HEK293 (cell line): ENCODE measurements around the gene THRSP.

ENCODE experiments used
- CTCF ChIA-PET: fragments of 350-600 bp; formaldehyde crosslinking; extraction: SDS; loops from one replicate; lab custom pipeline; 2021; ENCODE audit warnings: antibody characterized with exemption; lab: Yijun Ruan, JAX
- POLR2A ChIA-PET: fragments of 300-600 bp; formaldehyde crosslinking; extraction: SDS; loops from one replicate; lab custom pipeline; 2020; ENCODE audit warnings: antibody characterized with exemption, inconsistent platforms; lab: Yijun Ruan, JAX
- H3K27ac ChIP-seq: fragments of 200-500 bp; sonication (Bioruptor generic); 2 replicates; pipeline ENCODE4 v1.5.1; 2014; ENCODE audit warnings: low read depth, low read length, control low read depth, inconsistent platforms; ENCODE audit errors: extremely low read depth
- H3K36me3 ChIP-seq, 2 experiments: fragments of 200-500 bp in 1 of 2; sonication (Bioruptor generic) in 1 of 2; 1 replicate in 1 of 2; 2 replicates in 1 of 2; pipeline ENCODE4 v1.5.1; 2014 to 2017; ENCODE audit warnings: inconsistent platforms in 2 of 2, low read length in 2 of 2; ENCODE audit not compliant: control insufficient read depth in 2 of 2, insufficient read depth in 1 of 2
- H3K4me1 ChIP-seq: fragments of 200-500 bp; sonication (Bioruptor generic); 2 replicates; pipeline ENCODE4 v1.5.1; 2014; ENCODE audit warnings: mild to moderate bottlenecking, low read length, inconsistent platforms; ENCODE audit not compliant: control insufficient read depth, insufficient read depth
- H3K4me3 ChIP-seq: 2 replicates; pipeline ENCODE4 v1.5.1; 2011; ENCODE audit warnings: low read depth, mild to moderate bottlenecking, control low read depth, low read length, moderate library complexity
- H3K9me3 ChIP-seq: fragments of 200-500 bp; sonication (Bioruptor generic); 2 replicates; pipeline ENCODE4 v1.5.1; 2014; ENCODE audit warnings: low read depth, low read length, inconsistent platforms; ENCODE audit not compliant: control insufficient read depth, insufficient read depth
- CTCF ChIP-seq: fragments of 450-650 bp; formaldehyde crosslinking; IDR thresholded peaks from 2 replicates; pipeline ENCODE4 v1.5.1; 2016; ENCODE audit warnings: missing biosample characterization, missing genetic modification characterization
- GLIS1 ChIP-seq: fragments of 450-650 bp; formaldehyde crosslinking; IDR thresholded peaks from 2 replicates; pipeline ENCODE4 v1.5.1; 2016; ENCODE audit warnings: missing biosample characterization, missing genetic modification characterization
- GLIS2 ChIP-seq: fragments of 450-650 bp; formaldehyde crosslinking; IDR thresholded peaks from 2 replicates; pipeline ENCODE4 v1.5.1; 2016; ENCODE audit warnings: missing biosample characterization, missing genetic modification characterization
- SCRT1 ChIP-seq: fragments of 450-650 bp; formaldehyde crosslinking; IDR thresholded peaks from 2 replicates; pipeline ENCODE4 v1.5.1; 2016; ENCODE audit warnings: missing biosample characterization, missing genetic modification characterization, borderline replicate concordance
- SP7 ChIP-seq: fragments of 450-650 bp; formaldehyde crosslinking; IDR thresholded peaks from 2 replicates; pipeline ENCODE4 v1.5.1; 2016; ENCODE audit warnings: missing biosample characterization, missing genetic modification characterization
- ZBTB17 ChIP-seq: fragments of 450-650 bp; formaldehyde crosslinking; IDR thresholded peaks from 2 replicates; pipeline ENCODE4 v1.5.1; 2016; ENCODE audit warnings: missing biosample characterization, missing genetic modification characterization
- ZFP41 ChIP-seq: fragments of 450-650 bp; formaldehyde crosslinking; IDR thresholded peaks from 2 replicates; pipeline ENCODE4 v1.5.1; 2016; ENCODE audit warnings: missing biosample characterization, missing genetic modification characterization, borderline replicate concordance
- ZNF2 ChIP-seq: fragments of 450-650 bp; formaldehyde crosslinking; IDR thresholded peaks from 2 replicates; pipeline ENCODE4 v1.5.1; 2016; ENCODE audit warnings: missing biosample characterization, missing genetic modification characterization
- ZNF239 ChIP-seq: fragments of 450-650 bp; formaldehyde crosslinking; IDR thresholded peaks from 2 replicates; pipeline ENCODE4 v1.5.1; 2016; ENCODE audit warnings: missing biosample characterization, missing genetic modification characterization
- ZNF248 ChIP-seq: fragments of 450-650 bp; formaldehyde crosslinking; IDR thresholded peaks from 2 replicates; pipeline ENCODE4 v1.5.1; 2017; ENCODE audit warnings: missing biosample characterization, missing genetic modification characterization
- ZNF335 ChIP-seq: fragments of 450-650 bp; formaldehyde crosslinking; conservative IDR thresholded peaks from 2 replicates; pipeline ENCODE4 v1.5.1; 2016; ENCODE audit warnings: missing biosample characterization, missing genetic modification characterization
- ZNF501 ChIP-seq: fragments of 450-650 bp; formaldehyde crosslinking; IDR thresholded peaks from 2 replicates; pipeline ENCODE4 v1.5.1; 2016; ENCODE audit warnings: missing biosample characterization, missing genetic modification characterization
- ZNF600 ChIP-seq: fragments of 450-650 bp; formaldehyde crosslinking; IDR thresholded peaks from 2 replicates; pipeline ENCODE4 v1.5.1; 2016; ENCODE audit warnings: missing biosample characterization, missing genetic modification characterization
- ZNF629 ChIP-seq: fragments of 450-650 bp; formaldehyde crosslinking; IDR thresholded peaks from 2 replicates; pipeline ENCODE4 v1.5.1; 2017; ENCODE audit warnings: missing biosample characterization, missing genetic modification characterization
- ZNF660 ChIP-seq: fragments of 450-650 bp; IDR thresholded peaks from 2 replicates; pipeline ENCODE4 v1.5.1; 2018; ENCODE audit warnings: missing biosample characterization, mild to moderate bottlenecking, missing genetic modification characterization
- ZNF792 ChIP-seq: fragments of 450-650 bp; formaldehyde crosslinking; IDR thresholded peaks from 2 replicates; pipeline ENCODE4 v1.5.1; 2016; ENCODE audit warnings: missing biosample characterization, missing genetic modification characterization
- TF ChIP-seq, protein P1 (sequence below): fragments of 450-650 bp; IDR thresholded peaks from 2 replicates; pipeline ENCODE4 v1.5.1; 2018; ENCODE audit warnings: missing biosample characterization, missing genetic modification characterization
- TF ChIP-seq, protein P2 (sequence below): fragments of 450-650 bp; formaldehyde crosslinking; IDR thresholded peaks from 2 replicates; pipeline ENCODE4 v1.5.1; 2016; ENCODE audit warnings: missing biosample characterization, missing genetic modification characterization
- TF ChIP-seq, protein P3 (sequence below): fragments of 450-650 bp; formaldehyde crosslinking; IDR thresholded peaks from 2 replicates; pipeline ENCODE4 v1.5.1; 2017; ENCODE audit warnings: missing biosample characterization, missing genetic modification characterization
- TF ChIP-seq, protein P4 (sequence below): fragments of 450-650 bp; formaldehyde crosslinking; IDR thresholded peaks from 2 replicates; pipeline ENCODE4 v1.5.1; 2016; ENCODE audit warnings: missing biosample characterization, missing genetic modification characterization
- TF ChIP-seq, protein P5 (sequence below): fragments of 450-650 bp; IDR thresholded peaks from 2 replicates; pipeline ENCODE4 v1.5.1; 2018; ENCODE audit warnings: missing biosample characterization, mild to moderate bottlenecking, missing genetic modification characterization

Gene THRSP

DNA sequence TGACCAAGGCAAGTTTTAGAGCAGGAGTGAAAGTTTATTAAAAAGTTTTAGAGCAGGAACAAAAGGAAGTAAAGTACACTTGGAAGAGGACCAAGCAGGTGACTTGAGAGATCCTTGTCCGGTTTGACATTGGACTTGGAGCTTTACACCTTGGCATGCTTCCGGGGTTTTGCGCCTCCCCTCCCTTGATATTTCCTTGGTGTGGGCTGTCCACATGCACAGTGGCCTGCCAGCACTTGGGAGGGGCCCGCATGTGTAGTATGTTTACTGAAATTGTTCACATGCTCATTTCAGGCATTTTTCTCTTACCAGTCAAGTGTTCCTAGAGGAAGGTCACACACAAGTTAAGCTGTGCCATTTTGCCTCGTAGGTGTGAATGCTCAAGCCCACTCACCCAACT is 19.0 kb upstream of the THRSP start:
- no peaks in the 10 kb centered on the region for H3K9me3 ChIP-seq
- no peak overlapping the region for H3K27ac ChIP-seq
- TF ChIP-seq, protein P1, sequence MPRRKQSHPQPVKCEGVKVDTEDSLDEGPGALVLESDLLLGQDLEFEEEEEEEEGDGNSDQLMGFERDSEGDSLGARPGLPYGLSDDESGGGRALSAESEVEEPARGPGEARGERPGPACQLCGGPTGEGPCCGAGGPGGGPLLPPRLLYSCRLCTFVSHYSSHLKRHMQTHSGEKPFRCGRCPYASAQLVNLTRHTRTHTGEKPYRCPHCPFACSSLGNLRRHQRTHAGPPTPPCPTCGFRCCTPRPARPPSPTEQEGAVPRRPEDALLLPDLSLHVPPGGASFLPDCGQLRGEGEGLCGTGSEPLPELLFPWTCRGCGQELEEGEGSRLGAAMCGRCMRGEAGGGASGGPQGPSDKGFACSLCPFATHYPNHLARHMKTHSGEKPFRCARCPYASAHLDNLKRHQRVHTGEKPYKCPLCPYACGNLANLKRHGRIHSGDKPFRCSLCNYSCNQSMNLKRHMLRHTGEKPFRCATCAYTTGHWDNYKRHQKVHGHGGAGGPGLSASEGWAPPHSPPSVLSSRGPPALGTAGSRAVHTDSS (tag by site-specific recombination): no peak
- ChIA-PET CTCF (interaction anchor here (0.6 to 2.6 kb wide), 9 partner anchors 8 to 268 kb away, joined by 3 to 17 read pairs (median 7); partner anchors contain the start of genes INTS4 and THRSP), POLR2A (no interaction called here)
- H3K4me3 ChIP-seq: no peak overlapping the region
- no peaks in the 10 kb centered on the region for H3K36me3 ChIP-seq
- H3K4me1 ChIP-seq: no peaks in the 10 kb centered on the region

DNA sequence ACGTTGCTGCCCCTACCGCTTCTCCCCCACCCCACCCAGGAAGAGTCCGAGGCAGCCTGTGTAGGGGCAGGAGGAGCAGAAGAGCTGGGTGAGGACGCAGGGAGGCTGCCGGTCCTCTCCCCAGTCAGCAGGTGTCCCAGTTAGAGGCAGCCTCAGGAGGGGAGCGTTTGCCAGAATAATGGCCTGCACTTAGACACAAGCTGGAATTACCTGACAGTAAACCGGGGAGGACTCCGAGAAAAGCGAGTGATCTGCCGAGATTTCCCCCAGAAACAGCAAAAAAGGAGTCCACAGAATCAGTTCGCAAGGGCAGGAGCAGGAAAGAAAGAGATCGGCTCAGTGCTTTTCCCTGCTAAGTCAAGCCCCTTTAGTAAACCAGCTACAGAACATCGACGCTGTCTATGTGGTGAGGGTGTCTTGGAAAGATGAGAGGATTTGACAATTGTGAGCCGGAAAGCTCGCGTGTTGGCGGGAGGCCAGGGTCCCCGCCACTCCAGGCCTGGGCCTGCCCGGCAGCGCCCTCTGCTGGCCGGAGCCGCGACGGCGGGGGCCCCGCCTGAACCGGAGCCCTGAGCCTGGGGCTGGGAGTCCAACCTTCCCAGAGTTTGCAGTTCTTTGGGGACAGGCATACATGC is 17.7 kb upstream of the THRSP start:
- CTCF ChIA-PET: interaction anchor here (0.6 to 2.6 kb wide), 30 partner anchors 8 to 540 kb away, joined by 3 to 17 read pairs (median 4); partner anchors contain the start of genes INTS4, NDUFC2 and THRSP
- no peaks in the 10 kb centered on the region for H3K4me1 ChIP-seq
- H3K4me3 ChIP-seq: no peak overlapping the region
- POLR2A ChIA-PET: interaction anchor here (2.2 kb wide), 1 partner anchor 51 kb away, joined by 7 read pairs; the partner anchor contains the start of gene INTS4
- H3K36me3 ChIP-seq: no peaks in the 10 kb centered on the region
- H3K27ac ChIP-seq: no peak overlapping the region
- H3K9me3 ChIP-seq: no peaks in the 10 kb centered on the region
- peak; percentile 60 for TF ChIP-seq ZNF335 (tag by site-specific recombination)
- peak; percentile 71; the same call in 1 of the 2 replicates for TF ChIP-seq ZNF2 (tag by site-specific recombination)
- TF ChIP-seq, protein P2, sequence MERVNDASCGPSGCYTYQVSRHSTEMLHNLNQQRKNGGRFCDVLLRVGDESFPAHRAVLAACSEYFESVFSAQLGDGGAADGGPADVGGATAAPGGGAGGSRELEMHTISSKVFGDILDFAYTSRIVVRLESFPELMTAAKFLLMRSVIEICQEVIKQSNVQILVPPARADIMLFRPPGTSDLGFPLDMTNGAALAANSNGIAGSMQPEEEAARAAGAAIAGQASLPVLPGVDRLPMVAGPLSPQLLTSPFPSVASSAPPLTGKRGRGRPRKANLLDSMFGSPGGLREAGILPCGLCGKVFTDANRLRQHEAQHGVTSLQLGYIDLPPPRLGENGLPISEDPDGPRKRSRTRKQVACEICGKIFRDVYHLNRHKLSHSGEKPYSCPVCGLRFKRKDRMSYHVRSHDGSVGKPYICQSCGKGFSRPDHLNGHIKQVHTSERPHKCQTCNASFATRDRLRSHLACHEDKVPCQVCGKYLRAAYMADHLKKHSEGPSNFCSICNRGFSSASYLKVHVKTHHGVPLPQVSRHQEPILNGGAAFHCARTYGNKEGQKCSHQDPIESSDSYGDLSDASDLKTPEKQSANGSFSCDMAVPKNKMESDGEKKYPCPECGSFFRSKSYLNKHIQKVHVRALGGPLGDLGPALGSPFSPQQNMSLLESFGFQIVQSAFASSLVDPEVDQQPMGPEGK (tag by site-specific recombination): peak; percentile 79
- TF ChIP-seq CTCF: peak; percentile 84
- TF ChIP-seq GLIS2 (tag by site-specific recombination): 0 out of 2 replicates have a peak, but pooled peaks have one; percentile 20
- TF ChIP-seq, protein P3, sequence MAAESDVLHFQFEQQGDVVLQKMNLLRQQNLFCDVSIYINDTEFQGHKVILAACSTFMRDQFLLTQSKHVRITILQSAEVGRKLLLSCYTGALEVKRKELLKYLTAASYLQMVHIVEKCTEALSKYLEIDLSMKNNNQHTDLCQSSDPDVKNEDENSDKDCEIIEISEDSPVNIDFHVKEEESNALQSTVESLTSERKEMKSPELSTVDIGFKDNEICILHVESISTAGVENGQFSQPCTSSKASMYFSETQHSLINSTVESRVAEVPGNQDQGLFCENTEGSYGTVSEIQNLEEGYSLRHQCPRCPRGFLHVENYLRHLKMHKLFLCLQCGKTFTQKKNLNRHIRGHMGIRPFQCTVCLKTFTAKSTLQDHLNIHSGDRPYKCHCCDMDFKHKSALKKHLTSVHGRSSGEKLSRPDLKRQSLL (tag by site-specific recombination): no peak
- TF ChIP-seq ZNF600: peak; percentile 68; the same call in 1 of the 2 replicates
- 0 out of 2 replicates have a peak, but pooled peaks have one; percentile 19 for TF ChIP-seq ZNF629 (tag by site-specific recombination)
- TF ChIP-seq, protein P4, sequence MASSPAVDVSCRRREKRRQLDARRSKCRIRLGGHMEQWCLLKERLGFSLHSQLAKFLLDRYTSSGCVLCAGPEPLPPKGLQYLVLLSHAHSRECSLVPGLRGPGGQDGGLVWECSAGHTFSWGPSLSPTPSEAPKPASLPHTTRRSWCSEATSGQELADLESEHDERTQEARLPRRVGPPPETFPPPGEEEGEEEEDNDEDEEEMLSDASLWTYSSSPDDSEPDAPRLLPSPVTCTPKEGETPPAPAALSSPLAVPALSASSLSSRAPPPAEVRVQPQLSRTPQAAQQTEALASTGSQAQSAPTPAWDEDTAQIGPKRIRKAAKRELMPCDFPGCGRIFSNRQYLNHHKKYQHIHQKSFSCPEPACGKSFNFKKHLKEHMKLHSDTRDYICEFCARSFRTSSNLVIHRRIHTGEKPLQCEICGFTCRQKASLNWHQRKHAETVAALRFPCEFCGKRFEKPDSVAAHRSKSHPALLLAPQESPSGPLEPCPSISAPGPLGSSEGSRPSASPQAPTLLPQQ (tag by site-specific recombination): peak; percentile 60; the same call in 1 of the 2 replicates
- TF ChIP-seq, protein P1 (tag by site-specific recombination): no peak
- TF ChIP-seq ZNF660 (tag by site-specific recombination): peak; percentile 22; the same call in 1 of the 2 replicates
- TF ChIP-seq GLIS1 (tag by site-specific recombination): no peak; the same call in 1 of the 2 replicates
- TF ChIP-seq ZNF248 (tag by site-specific recombination): no peak
- no peak for TF ChIP-seq ZFP41 (tag by site-specific recombination)
- TF ChIP-seq SCRT1 (tag by site-specific recombination): no peak
- TF ChIP-seq ZBTB17 (tag by site-specific recombination): peak; percentile 75; the same call in 1 of the 2 replicates
- TF ChIP-seq ZNF501 (tag by site-specific recombination): peak; percentile 46; the same call in 1 of the 2 replicates
- 0 out of 2 replicates have a peak, but pooled peaks have one; percentile 27 for TF ChIP-seq SP7
- TF ChIP-seq ZNF239 (tag by site-specific recombination): no peak
- no peak for TF ChIP-seq ZNF792 (tag by site-specific recombination)
- TF ChIP-seq, protein P5, sequence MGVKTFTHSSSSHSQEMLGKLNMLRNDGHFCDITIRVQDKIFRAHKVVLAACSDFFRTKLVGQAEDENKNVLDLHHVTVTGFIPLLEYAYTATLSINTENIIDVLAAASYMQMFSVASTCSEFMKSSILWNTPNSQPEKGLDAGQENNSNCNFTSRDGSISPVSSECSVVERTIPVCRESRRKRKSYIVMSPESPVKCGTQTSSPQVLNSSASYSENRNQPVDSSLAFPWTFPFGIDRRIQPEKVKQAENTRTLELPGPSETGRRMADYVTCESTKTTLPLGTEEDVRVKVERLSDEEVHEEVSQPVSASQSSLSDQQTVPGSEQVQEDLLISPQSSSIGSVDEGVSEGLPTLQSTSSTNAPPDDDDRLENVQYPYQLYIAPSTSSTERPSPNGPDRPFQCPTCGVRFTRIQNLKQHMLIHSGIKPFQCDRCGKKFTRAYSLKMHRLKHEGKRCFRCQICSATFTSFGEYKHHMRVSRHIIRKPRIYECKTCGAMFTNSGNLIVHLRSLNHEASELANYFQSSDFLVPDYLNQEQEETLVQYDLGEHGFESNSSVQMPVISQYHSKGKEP (tag by site-specific recombination): peak; percentile 42; the same call in 1 of the 2 replicates
